Measurements from ENCODE around the gene SMC4. TPM values are rescaled to one million over a fixed set of nuclear protein-coding genes. Genes with fewer than 3 reads are reported as not detected.

The SMC4 gene
- total and polyA plus RNA-seq, 5 donors from 2014 or later: 48.4 to 153 (median 55.9) TPM

DNA sequence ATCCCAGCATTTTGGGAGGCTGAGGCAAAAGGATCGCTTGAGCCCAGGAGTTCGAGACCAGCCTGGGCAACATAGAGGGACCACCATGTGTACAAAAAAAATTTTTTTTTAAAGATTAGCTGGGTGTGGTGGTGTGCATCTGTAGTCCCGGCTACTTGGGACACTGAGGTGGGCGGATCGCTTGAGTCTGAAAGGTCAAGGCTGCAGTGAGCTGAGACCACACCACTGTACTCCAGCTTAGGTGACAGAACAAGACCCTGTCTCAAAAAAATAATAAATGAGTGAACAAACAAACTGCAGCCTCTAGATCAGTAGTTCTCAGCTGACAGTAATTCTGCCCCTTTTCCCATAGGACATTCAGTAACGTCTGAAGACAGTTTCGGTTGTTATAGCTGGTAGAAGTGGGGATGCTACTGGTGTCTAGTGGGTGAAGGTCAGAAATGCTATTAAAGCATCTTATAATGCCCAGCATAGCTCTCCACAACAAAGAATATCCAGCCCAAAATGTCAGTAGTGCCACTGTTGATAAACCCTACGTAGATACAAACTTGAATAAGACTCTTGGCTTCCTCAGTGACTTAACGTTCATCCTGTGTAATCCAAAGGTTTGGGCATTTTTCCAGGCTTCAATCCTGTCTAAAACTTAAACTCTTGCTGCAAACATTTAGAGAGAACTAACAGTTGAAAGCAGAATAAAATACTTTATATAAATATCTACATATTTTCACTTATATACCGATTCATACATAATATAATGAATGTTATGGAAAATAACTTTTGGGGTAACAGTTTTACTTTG lies 10.6 kb downstream of the SMC4 start:
- Histone ChIP-seq H3K9me3 (ENCODE audit: control insufficient read depth in 2 of 2, low read length in 2 of 2) (no peaks in the 10 kb centered on the region), H3K4me1 (ENCODE audit: control insufficient read depth, insufficient read depth, low read length, poor library complexity, severe bottlenecking) (peaks cover 21% of the 10 kb centered on the region), H3K27me3 (ENCODE audit: control insufficient read depth, insufficient read depth, low read length) (no peaks in the 10 kb centered on the region), H3K4me3 (ENCODE audit: low read depth, low read length) (peak overlapping the region; percentile 14), H3K27ac (ENCODE audit: insufficient read depth, low read length, poor library complexity, severe bottlenecking) (peak overlapping the region; percentile 29), H3K36me3 (ENCODE audit: control insufficient read depth, insufficient read depth, low read length) (peaks cover 21% of the 10 kb centered on the region)
- ATAC-seq (ENCODE audit: low read depth in 2 of 2) (no peak), DNase-seq (no peak)
- Mint-ChIP-seq H3K27ac (no peak overlapping the region), H3K9me3 (no peaks in the 10 kb centered on the region), H3K36me3 (peaks cover 17% of the 10 kb centered on the region), H3K4me1 (peaks cover 11 to 60% (median 31%) of the 10 kb centered on the region in 4 donors), H3K4me3 (peak overlapping the region in 1 of 4 donors; percentile 32), H3K27me3 (no peaks in the 10 kb centered on the region)

DNA sequence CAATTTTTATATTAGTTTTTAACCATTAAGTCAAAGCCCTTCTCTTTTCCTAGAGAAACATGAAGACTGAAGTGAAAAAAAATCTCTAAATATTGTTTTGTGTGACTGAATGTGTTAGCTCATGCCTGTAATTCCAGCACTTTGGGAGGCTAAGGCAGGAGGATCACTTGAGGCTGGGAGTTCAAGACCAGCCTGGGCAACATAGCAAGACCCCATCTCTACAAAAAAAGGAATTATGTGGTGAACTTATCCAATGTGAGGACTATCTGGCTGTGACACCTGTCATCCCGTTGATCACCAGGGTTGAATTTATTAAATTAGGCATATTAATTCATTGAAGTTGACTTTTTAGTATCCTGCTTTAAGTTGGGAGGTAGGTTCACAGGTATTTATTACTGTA lies 13.0 kb downstream of the SMC4 start:
- Mint-ChIP-seq H3K27ac (peak overlapping the region in 1 of 3 donors; percentile 36), H3K4me1 (peaks cover 20 to 63% (median 37%) of the 10 kb centered on the region in 4 donors), H3K27me3 (no peaks in the 10 kb centered on the region), H3K9me3 (no peaks in the 10 kb centered on the region), H3K36me3 (peaks cover 25% of the 10 kb centered on the region), H3K4me3 (no peak overlapping the region)
- Histone ChIP-seq H3K27me3 (ENCODE audit: control insufficient read depth, insufficient read depth, low read length) (no peaks in the 10 kb centered on the region), H3K9me3 (ENCODE audit: control insufficient read depth in 2 of 2, low read length in 2 of 2) (no peaks in the 10 kb centered on the region), H3K4me1 (ENCODE audit: control insufficient read depth, insufficient read depth, low read length, poor library complexity, severe bottlenecking) (peaks cover 19% of the 10 kb centered on the region), H3K4me3 (ENCODE audit: low read depth, low read length) (no peak overlapping the region), H3K36me3 (ENCODE audit: control insufficient read depth, insufficient read depth, low read length) (peaks cover 31% of the 10 kb centered on the region), H3K27ac (ENCODE audit: insufficient read depth, low read length, poor library complexity, severe bottlenecking) (peak overlapping the region; percentile 18)
- ATAC-seq (ENCODE audit: low read depth in 2 of 2): no peak
- DNase-seq: no peak

DNA sequence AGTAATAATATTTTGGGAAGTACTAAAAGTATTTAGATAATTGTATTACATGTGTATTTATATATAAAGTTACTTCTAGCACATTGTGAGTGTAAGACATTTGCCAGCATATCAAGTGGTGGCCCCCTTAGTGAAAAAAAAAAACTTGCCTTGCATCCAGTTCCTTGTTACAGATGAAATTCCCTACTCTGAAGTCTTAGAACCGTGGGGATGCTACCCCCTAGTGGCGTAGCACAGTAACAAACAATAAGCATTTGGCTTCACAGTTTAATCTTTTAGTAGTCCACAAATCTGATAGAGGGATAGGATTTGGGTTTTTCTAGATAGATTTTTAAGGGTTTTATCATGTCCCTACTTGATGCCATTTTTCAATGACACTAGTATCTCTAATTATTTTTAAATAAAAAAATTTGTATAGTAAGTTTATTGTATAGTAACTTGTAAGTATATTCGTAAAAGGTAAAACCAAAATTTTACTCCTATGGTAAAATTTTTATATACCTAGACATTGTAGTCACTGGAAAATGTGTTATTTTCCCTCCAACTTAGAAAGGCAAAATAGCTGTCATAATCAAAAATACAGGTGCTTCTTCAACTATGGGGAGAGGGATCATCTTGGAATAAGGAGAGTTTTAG lies 14.3 kb downstream of the SMC4 start:
- ATAC-seq (ENCODE audit: low read depth in 2 of 2): peak; percentile 67 to 70
- Mint-ChIP-seq H3K36me3 (peaks cover 31% of the 10 kb centered on the region), H3K27me3 (no peaks in the 10 kb centered on the region)

DNA sequence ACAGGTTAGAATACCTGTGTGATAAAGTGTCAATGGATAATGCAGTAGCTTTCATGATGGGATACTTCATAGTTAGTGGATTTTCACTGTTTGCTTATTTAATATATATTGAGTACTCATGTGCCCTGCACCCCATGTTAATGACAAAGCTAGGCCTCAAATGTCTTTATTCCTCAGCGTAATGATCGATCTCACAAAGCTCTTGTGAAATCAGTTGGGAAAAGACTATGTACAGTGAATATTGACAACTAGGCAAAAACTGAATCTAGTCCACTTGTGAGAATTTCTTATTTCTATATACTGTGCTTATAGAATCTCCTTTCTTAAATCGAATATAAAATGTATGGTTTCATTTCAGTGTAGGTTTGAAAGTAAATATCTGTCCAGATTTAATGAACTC lies 17.9 kb downstream of the SMC4 start:
- no peaks in the 10 kb centered on the region for H3K27me3 ChIP-seq (ENCODE audit: control insufficient read depth, insufficient read depth, low read length)
- H3K4me3 ChIP-seq (ENCODE audit: low read depth, low read length): no peak overlapping the region
- H3K4me1 ChIP-seq (ENCODE audit: control insufficient read depth, insufficient read depth, low read length, poor library complexity, severe bottlenecking): peaks cover 10% of the 10 kb centered on the region
- peaks cover 64% of the 10 kb centered on the region for H3K36me3 ChIP-seq (ENCODE audit: control insufficient read depth, insufficient read depth, low read length)
- Mint-ChIP-seq H3K36me3 (peaks cover 41% of the 10 kb centered on the region), H3K27ac (peak overlapping the region in 1 of 3 donors; percentile 82), H3K9me3 (no peaks in the 10 kb centered on the region), H3K4me3 (no peak overlapping the region), H3K27me3 (no peaks in the 10 kb centered on the region), H3K4me1 (peaks cover 12 to 57% (median 26%) of the 10 kb centered on the region in 4 donors)
- H3K9me3 ChIP-seq (ENCODE audit: control insufficient read depth in 2 of 2, low read length in 2 of 2): no peaks in the 10 kb centered on the region
- H3K27ac ChIP-seq (ENCODE audit: insufficient read depth, low read length, poor library complexity, severe bottlenecking): no peak overlapping the region
- DNase-seq (no peak), ATAC-seq (ENCODE audit: low read depth in 2 of 2) (no peak)

More for the DNA sequence above, 14.3 kb downstream of the SMC4 start:
- Mint-ChIP-seq H3K9me3 (no peaks in the 10 kb centered on the region), H3K4me1 (peaks cover 16 to 66% (median 33%) of the 10 kb centered on the region in 4 donors), H3K4me3 (no peak overlapping the region), H3K27ac (peak overlapping the region in 2 of 3 donors; percentile 19 to 66)
- peak; percentile 59 to 79 (median 69) for DNase-seq
- no peaks in the 10 kb centered on the region for H3K27me3 ChIP-seq (ENCODE audit: control insufficient read depth, insufficient read depth, low read length)
- no peaks in the 10 kb centered on the region for H3K9me3 ChIP-seq (ENCODE audit: control insufficient read depth in 2 of 2, low read length in 2 of 2)
- peaks cover 10% of the 10 kb centered on the region for H3K4me1 ChIP-seq (ENCODE audit: control insufficient read depth, insufficient read depth, low read length, poor library complexity, severe bottlenecking)
- peaks cover 35% of the 10 kb centered on the region for H3K36me3 ChIP-seq (ENCODE audit: control insufficient read depth, insufficient read depth, low read length)
- peak overlapping the region; percentile 19 for H3K27ac ChIP-seq (ENCODE audit: insufficient read depth, low read length, poor library complexity, severe bottlenecking)
- H3K4me3 ChIP-seq (ENCODE audit: low read depth, low read length): no peak overlapping the region

DNA sequence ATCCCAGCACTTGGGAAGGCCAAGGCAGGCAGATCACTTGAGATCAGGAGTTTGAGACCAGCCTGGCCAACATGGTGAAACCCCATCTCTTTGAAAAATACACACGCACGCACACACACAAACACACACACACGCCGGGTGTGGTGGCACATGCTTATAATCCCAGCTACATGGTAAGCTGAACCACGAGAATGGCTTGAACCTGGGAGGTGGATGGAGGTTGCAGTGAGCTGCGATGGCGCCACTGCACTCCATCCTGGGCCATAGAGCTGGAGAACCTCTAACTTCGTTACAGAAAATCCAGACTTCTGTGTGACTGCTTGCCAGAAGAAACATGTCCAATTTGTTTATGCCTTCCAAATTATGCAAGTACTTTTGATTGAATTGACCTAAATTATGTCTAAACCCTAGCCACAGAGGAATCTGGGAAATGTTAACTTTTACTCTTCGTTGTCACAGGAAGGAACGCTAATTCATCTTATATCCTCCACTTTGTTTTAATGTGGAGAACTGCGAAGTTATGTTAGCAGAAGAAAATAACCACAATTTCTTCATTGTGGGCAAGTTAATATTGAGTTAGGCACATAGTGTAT lies 28.5 kb downstream of the SMC4 start:
- Mint-ChIP-seq H3K9me3 (no peaks in the 10 kb centered on the region), H3K27me3 (no peaks in the 10 kb centered on the region), H3K4me1 (peaks cover 3 to 8% (median 6%) of the 10 kb centered on the region in 4 donors), H3K4me3 (no peak overlapping the region), H3K27ac (no peak overlapping the region), H3K36me3 (peaks cover 36% of the 10 kb centered on the region)
- DNase-seq (no peak), ATAC-seq (ENCODE audit: low read depth in 2 of 2) (no peak)
- H3K27ac ChIP-seq (ENCODE audit: insufficient read depth, low read length, poor library complexity, severe bottlenecking): no peak overlapping the region
- H3K36me3 ChIP-seq (ENCODE audit: control insufficient read depth, insufficient read depth, low read length): peaks cover 78% of the 10 kb centered on the region
- no peak overlapping the region for H3K4me3 ChIP-seq (ENCODE audit: low read depth, low read length)
- H3K9me3 ChIP-seq (ENCODE audit: control insufficient read depth in 2 of 2, low read length in 2 of 2): no peaks in the 10 kb centered on the region
- H3K27me3 ChIP-seq (ENCODE audit: control insufficient read depth, insufficient read depth, low read length): no peaks in the 10 kb centered on the region
- no peaks in the 10 kb centered on the region for H3K4me1 ChIP-seq (ENCODE audit: control insufficient read depth, insufficient read depth, low read length, poor library complexity, severe bottlenecking)

DNA sequence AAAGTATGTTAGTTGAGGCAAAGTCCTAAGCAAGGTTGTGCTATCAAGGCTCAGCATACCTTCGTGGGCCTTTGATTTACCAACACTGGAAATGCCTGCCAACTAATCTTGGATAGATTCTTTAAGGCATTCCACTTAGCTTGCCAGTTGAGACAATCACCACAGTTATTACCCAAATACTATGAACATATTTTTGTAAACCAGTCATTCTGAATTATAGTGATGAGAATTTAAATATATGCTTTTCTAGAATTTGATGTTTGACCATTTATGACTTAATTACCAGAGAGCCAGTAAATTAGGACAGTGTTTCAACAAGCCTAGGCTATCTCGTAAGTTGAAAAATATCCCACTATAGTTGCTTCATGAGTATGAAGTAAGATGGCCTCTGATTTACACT lies 34.6 kb downstream of the SMC4 start:
- H3K27me3 ChIP-seq (ENCODE audit: control insufficient read depth, insufficient read depth, low read length): no peaks in the 10 kb centered on the region
- ATAC-seq (ENCODE audit: low read depth in 2 of 2): no peak
- no peak overlapping the region for H3K27ac Mint-ChIP-seq
- H3K4me1 ChIP-seq (ENCODE audit: control insufficient read depth, insufficient read depth, low read length, poor library complexity, severe bottlenecking): peaks cover 40% of the 10 kb centered on the region
- no peak overlapping the region for H3K4me3 ChIP-seq (ENCODE audit: low read depth, low read length)
- no peak overlapping the region for H3K4me3 Mint-ChIP-seq
- peaks cover 25 to 50% (median 43%) of the 10 kb centered on the region in 4 donors for H3K4me1 Mint-ChIP-seq
- no peak for DNase-seq
- no peak overlapping the region for H3K27ac ChIP-seq (ENCODE audit: insufficient read depth, low read length, poor library complexity, severe bottlenecking)
- peaks cover 31% of the 10 kb centered on the region for H3K36me3 Mint-ChIP-seq
- no peaks in the 10 kb centered on the region for H3K9me3 Mint-ChIP-seq
- peaks cover 59% of the 10 kb centered on the region for H3K36me3 ChIP-seq (ENCODE audit: control insufficient read depth, insufficient read depth, low read length)
- no peaks in the 10 kb centered on the region for H3K27me3 Mint-ChIP-seq
- H3K9me3 ChIP-seq (ENCODE audit: control insufficient read depth in 2 of 2, low read length in 2 of 2): no peaks in the 10 kb centered on the region

DNA sequence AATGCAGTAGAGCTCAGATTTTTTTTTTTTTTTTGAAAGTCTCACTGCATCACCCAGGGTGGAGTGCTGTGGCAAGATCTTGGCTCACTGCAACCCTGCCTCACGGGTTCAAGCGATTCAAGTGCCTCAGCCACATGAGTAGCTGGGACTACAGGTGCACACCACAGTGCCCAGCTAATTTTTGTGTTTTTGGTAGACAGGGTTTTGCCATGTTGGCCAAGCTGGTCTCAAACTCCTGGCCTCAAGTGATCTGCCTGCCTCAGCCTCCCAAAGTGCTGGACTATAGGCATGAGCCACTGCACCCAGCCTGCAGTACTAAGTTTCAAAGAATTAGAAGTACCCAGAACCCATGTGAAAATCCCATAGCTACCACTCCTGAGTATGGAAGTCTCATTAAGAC lies 35.6 kb downstream of the SMC4 start:
- Histone ChIP-seq H3K36me3 (ENCODE audit: control insufficient read depth, insufficient read depth, low read length) (peaks cover 57% of the 10 kb centered on the region), H3K27me3 (ENCODE audit: control insufficient read depth, insufficient read depth, low read length) (no peaks in the 10 kb centered on the region), H3K4me3 (ENCODE audit: low read depth, low read length) (no peak overlapping the region), H3K9me3 (ENCODE audit: control insufficient read depth in 2 of 2, low read length in 2 of 2) (no peaks in the 10 kb centered on the region), H3K27ac (ENCODE audit: insufficient read depth, low read length, poor library complexity, severe bottlenecking) (peak overlapping the region; percentile 9), H3K4me1 (ENCODE audit: control insufficient read depth, insufficient read depth, low read length, poor library complexity, severe bottlenecking) (peaks cover 40% of the 10 kb centered on the region)
- Mint-ChIP-seq H3K9me3 (no peaks in the 10 kb centered on the region), H3K4me1 (peaks cover 29 to 56% (median 49%) of the 10 kb centered on the region in 4 donors), H3K27me3 (no peaks in the 10 kb centered on the region), H3K36me3 (peaks cover 38% of the 10 kb centered on the region), H3K27ac (no peak overlapping the region), H3K4me3 (no peak overlapping the region)
- ATAC-seq (ENCODE audit: low read depth in 2 of 2) (no peak), DNase-seq (no peak)

Data from CD4-positive, CD25-positive, alpha-beta regulatory T cell (primary cell).